ENCODE measurements around the gene TBC1D7.

Gene TBC1D7

DNA sequence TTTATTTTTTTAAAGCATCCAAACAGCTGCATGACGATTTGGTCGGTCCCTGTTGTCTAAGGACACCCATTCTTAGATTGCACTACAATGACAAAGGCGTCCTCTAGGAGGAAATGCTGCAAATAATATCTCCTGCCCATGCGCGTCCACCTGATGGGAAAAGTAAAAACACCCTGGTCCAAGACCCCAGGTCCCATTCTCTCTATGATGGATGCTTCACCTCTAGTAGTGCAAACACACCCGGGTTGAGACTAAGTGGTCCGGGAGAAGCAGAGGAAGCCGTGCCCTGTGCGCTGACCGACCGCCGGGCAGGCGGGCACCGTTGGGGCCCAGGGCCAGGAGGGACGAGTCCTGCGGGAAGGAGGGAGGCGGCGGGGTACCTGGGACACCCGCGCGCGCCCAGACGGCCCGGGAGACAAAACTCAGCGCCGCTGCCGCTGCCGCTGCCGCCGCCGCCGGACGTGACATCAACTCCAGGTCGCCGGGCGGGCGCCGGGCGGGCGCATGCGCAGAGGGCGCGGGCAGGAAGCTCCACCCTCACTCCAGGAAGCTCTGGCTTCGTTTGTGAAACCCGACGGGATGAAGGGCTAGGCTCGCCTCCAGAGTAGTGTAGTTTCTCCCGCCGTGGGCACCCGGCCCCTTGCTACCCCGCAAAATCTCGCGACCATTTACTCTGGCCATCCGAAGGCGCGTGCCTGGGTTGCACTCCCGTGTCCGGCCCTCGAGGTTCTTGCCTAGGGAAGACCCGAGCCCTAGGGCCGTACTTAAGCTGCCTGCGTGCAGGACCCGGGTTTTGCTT is at the start of gene TBC1D7:
Gene TBC1D7, minus strand, starts transcription at position 462 of the 799 bp plus-strand sequence. CDS start 1,639 bp downstream, outside the sequence.
- H3K4me2 ChIP-seq: peak within 1 kb of the TSS; percentile 92
- H3K79me2 ChIP-seq (ENCODE audit: insufficient read depth, low read depth): no peaks in the 10 kb centered on the region; the same call in 1 of the 2 replicates
- no peaks in the 10 kb centered on the region for H3K36me3 ChIP-seq (ENCODE audit: insufficient read depth)
- no peaks in the 10 kb centered on the region for H4K20me1 ChIP-seq (ENCODE audit: insufficient read depth)
- H3K27me3 ChIP-seq (ENCODE audit: insufficient read depth, low read depth): no peaks in the 10 kb centered on the region
- H3K9ac ChIP-seq: peak within 1 kb of the TSS; percentile 83
- H2AFZ ChIP-seq (ENCODE audit: low read depth): peak within 1 kb of the TSS; percentile 97
- TF ChIP-seq, protein P1, sequence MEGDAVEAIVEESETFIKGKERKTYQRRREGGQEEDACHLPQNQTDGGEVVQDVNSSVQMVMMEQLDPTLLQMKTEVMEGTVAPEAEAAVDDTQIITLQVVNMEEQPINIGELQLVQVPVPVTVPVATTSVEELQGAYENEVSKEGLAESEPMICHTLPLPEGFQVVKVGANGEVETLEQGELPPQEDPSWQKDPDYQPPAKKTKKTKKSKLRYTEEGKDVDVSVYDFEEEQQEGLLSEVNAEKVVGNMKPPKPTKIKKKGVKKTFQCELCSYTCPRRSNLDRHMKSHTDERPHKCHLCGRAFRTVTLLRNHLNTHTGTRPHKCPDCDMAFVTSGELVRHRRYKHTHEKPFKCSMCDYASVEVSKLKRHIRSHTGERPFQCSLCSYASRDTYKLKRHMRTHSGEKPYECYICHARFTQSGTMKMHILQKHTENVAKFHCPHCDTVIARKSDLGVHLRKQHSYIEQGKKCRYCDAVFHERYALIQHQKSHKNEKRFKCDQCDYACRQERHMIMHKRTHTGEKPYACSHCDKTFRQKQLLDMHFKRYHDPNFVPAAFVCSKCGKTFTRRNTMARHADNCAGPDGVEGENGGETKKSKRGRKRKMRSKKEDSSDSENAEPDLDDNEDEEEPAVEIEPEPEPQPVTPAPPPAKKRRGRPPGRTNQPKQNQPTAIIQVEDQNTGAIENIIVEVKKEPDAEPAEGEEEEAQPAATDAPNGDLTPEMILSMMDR (conservative IDR thresholded peaks at IDR 0.05; ENCODE audit: low read depth, low read length): no peak
- H3K27ac ChIP-seq: peak within 1 kb of the TSS; percentile 62
- no peak within 1 kb of the TSS for H3K4me3 ChIP-seq (IDR thresholded peaks at IDR 0.05; ENCODE audit: insufficient read depth, low read depth, low read length)
- peaks cover 19% of the 10 kb centered on the region for H3K4me1 ChIP-seq (ENCODE audit: low read depth, poor library complexity, severe bottlenecking)

DNA sequence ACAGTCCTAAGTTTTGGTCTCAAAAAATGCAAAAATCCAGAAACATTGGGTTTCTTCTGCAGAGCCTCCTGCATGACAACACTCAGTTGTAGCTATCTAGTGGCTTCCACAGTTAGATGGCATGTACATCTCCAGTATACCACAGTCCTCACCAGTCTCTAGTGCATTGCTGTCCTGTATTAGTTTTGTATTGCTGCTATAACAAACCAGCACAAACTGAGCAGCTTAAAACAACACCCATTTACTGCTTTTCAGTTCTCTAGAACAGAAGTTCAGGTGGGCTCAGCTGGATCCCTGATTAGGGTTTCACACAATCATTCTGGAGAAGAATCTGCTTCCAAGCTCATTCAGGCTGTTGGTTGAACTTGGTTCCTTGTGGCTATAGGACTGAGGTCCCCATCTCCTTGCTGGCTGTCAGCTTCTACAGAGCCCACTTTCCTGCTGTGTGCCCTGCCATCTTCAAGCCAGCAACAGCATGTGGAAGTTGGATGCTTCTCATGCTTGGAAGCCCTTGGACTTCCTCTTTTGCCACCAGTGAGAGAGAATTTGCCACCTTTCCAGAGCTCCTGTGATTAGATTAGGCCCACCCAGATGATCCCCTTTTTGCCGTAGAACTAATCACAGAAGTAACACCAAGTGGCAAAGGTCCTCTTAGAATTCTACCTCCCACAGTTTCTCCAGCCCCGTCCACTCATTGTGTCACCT is 48.9 kb upstream of the TBC1D7 start:
- TF ChIP-seq, protein P1 (conservative IDR thresholded peaks at IDR 0.05; ENCODE audit: low read depth, low read length): no peak
- H3K27ac ChIP-seq: no peak overlapping the region
- no peak overlapping the region for H2AFZ ChIP-seq (ENCODE audit: low read depth)
- no peaks in the 10 kb centered on the region for H3K27me3 ChIP-seq (ENCODE audit: insufficient read depth, low read depth)
- H3K4me2 ChIP-seq: no peak overlapping the region
- no peaks in the 10 kb centered on the region for H4K20me1 ChIP-seq (ENCODE audit: insufficient read depth)
- H3K36me3 ChIP-seq (ENCODE audit: insufficient read depth): no peaks in the 10 kb centered on the region
- H3K4me1 ChIP-seq (ENCODE audit: low read depth, poor library complexity, severe bottlenecking): peaks cover 30% of the 10 kb centered on the region
- no peak overlapping the region for H3K9ac ChIP-seq
- no peak overlapping the region for H3K4me3 ChIP-seq (IDR thresholded peaks at IDR 0.05; ENCODE audit: insufficient read depth, low read depth, low read length)
- no peaks in the 10 kb centered on the region for H3K79me2 ChIP-seq (ENCODE audit: insufficient read depth, low read depth)

DNA sequence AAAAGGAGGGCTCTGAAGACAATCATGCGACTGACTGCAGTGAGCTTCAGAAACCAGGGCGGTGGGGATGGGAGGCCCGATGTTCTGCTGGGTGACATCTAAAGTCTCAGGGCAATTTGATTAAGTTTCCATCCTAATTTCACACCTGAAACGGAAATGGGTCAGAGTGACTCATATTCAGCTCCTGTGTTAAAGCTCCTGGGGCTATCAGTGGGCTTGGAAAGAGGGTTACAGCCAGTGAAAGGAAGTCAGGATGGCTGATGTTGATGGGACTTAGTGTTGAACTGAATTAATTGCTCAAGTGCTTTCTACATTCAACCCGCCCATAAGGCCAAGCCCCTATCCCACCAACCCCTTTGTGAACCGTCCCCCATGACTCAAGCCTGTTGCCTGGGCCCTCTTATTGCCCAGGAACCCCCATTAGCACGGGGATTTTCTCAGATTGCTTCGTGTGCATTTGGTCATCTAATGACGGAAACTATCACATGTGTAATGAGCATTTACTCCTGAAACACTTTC is 47.1 kb upstream of the TBC1D7 start:
- no peaks in the 10 kb centered on the region for H3K27me3 ChIP-seq (ENCODE audit: insufficient read depth, low read depth)
- no peaks in the 10 kb centered on the region for H3K79me2 ChIP-seq (ENCODE audit: insufficient read depth, low read depth)
- no peak overlapping the region for H3K9ac ChIP-seq
- TF ChIP-seq, protein P1 (conservative IDR thresholded peaks at IDR 0.05; ENCODE audit: low read depth, low read length): no peak
- H3K4me1 ChIP-seq (ENCODE audit: low read depth, poor library complexity, severe bottlenecking): peaks cover 17% of the 10 kb centered on the region
- H4K20me1 ChIP-seq (ENCODE audit: insufficient read depth): no peaks in the 10 kb centered on the region
- no peak overlapping the region for H3K4me3 ChIP-seq (IDR thresholded peaks at IDR 0.05; ENCODE audit: insufficient read depth, low read depth, low read length)
- H3K36me3 ChIP-seq (ENCODE audit: insufficient read depth): no peaks in the 10 kb centered on the region
- no peak overlapping the region for H3K4me2 ChIP-seq
- no peak overlapping the region for H2AFZ ChIP-seq (ENCODE audit: low read depth)
- no peak overlapping the region for H3K27ac ChIP-seq

DNA sequence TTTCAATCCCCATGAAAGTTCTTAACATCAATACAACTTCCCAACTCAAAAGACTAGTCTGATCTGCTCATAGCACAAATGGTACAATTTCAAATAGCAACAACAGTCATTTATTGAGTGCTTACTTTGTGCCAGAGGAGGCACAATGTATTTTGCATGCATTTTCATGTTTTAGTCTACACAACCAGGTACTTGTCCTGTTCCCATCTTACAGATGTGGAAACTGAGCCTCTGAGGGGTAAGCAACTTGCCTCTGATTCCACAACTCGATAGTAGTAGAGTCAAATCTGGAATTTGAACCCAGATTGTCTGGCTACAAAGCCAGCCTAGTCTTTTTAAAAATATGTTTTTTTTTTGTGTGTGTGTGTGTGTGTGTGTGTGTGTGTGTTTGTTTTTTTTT is 45.6 kb upstream of the TBC1D7 start:
- Histone ChIP-seq H3K4me1 (ENCODE audit: low read depth, poor library complexity, severe bottlenecking) (peaks cover 13% of the 10 kb centered on the region), H2AFZ (ENCODE audit: low read depth) (no peak overlapping the region), H4K20me1 (ENCODE audit: insufficient read depth) (no peaks in the 10 kb centered on the region), H3K79me2 (ENCODE audit: insufficient read depth, low read depth) (no peaks in the 10 kb centered on the region), H3K9ac (no peak overlapping the region), H3K4me2 (no peak overlapping the region), H3K27me3 (ENCODE audit: insufficient read depth, low read depth) (no peaks in the 10 kb centered on the region), H3K4me3 (IDR thresholded peaks at IDR 0.05; ENCODE audit: insufficient read depth, low read depth, low read length) (no peak overlapping the region), H3K36me3 (ENCODE audit: insufficient read depth) (no peaks in the 10 kb centered on the region), H3K27ac (no peak overlapping the region)
- TF ChIP-seq, protein P1 (conservative IDR thresholded peaks at IDR 0.05; ENCODE audit: low read depth, low read length): no peak
